Thoracic aorta (tissue), 2 donors: ENCODE data around the gene MRPS2. TPM values are rescaled to one million over a fixed set of nuclear protein-coding genes. Genes with fewer than 3 reads are reported as not detected.

Experiments used
- ATAC-seq: fragments of 150-250 bp; one replicate; pipeline ENCODE4 v1.8.0; 2017; ENCODE audit warnings: low read depth; ENCODE audit not compliant: insufficient number of reproducible peaks, low FRiP score
- DNase-seq: peaks from one replicate; pipeline ENCODE4 v3.0.0-alpha.2; 2020; ENCODE audit warnings: low spot score
- H3K27ac ChIP-seq, 2 donors: fragments of 200-600 bp; sonication (generic); 1 replicate in 1 of 2; 2 replicates in 1 of 2; pipeline ENCODE4 v1.5.1; 2016; ENCODE audit warnings: mild to moderate bottlenecking in 2 of 2, moderate library complexity in 2 of 2
- H3K27me3 ChIP-seq: fragments of 200-600 bp; sonication (generic); replicated peaks from 2 replicates; pipeline ENCODE4 v1.6.0; 2016; ENCODE audit warnings: mild to moderate bottlenecking; ENCODE audit not compliant: insufficient read depth
- H3K36me3 ChIP-seq: fragments of 200-600 bp; sonication (generic); one replicate; pipeline ENCODE4 v1.5.1; 2016
- H3K4me1 ChIP-seq, 2 donors: fragments of 200-600 bp; sonication (generic); 1 replicate in 1 of 2; 2 replicates in 1 of 2; pipeline versions ENCODE4 v1.5.1 to v1.6.0; 2016; ENCODE audit warnings: low read depth in 2 of 2, mild to moderate bottlenecking in 1 of 2; ENCODE audit not compliant: control insufficient read depth in 1 of 2
- H3K4me3 ChIP-seq: fragments of 200-600 bp; sonication (generic); 2 replicates; pipeline ENCODE4 v1.5.1; 2016; ENCODE audit warnings: mild to moderate bottlenecking
- H3K9me3 ChIP-seq: fragments of 200-600 bp; sonication (generic); 2 replicates; pipeline ENCODE4 v1.5.1; 2016
- total RNA-seq, 2 donors: library from RNA; depleted of rRNA; stranded (reverse); fragments of >200 nt; gene quantifications; one replicate each; pipeline versions ENCODE4 v1.1.0 to v1.2.3, GENCODE V29; 2016
- TF ChIP-seq, protein P1 (sequence below): fragments of 200-600 bp; sonication (generic); IDR thresholded peaks from one replicate; pipeline ENCODE4 v1.5.1; 2019; ENCODE audit warnings: antibody characterized with exemption

Gene MRPS2
- total RNA-seq, 2 donors from 2014 or later = 31.5 to 32.2 TPM

GRCh38 chr9:135489188-135489906 is 11.1 kb upstream of the MRPS2 start:
- DNase-seq (no peak), ATAC-seq (no peak)
- no peaks in the 10 kb centered on the region for H3K4me1 ChIP-seq
- no peaks in the 10 kb centered on the region for H3K9me3 ChIP-seq
- H3K4me3 ChIP-seq = no peak overlapping the region
- H3K27me3 ChIP-seq = no peaks in the 10 kb centered on the region
- TF ChIP-seq, protein P1, sequence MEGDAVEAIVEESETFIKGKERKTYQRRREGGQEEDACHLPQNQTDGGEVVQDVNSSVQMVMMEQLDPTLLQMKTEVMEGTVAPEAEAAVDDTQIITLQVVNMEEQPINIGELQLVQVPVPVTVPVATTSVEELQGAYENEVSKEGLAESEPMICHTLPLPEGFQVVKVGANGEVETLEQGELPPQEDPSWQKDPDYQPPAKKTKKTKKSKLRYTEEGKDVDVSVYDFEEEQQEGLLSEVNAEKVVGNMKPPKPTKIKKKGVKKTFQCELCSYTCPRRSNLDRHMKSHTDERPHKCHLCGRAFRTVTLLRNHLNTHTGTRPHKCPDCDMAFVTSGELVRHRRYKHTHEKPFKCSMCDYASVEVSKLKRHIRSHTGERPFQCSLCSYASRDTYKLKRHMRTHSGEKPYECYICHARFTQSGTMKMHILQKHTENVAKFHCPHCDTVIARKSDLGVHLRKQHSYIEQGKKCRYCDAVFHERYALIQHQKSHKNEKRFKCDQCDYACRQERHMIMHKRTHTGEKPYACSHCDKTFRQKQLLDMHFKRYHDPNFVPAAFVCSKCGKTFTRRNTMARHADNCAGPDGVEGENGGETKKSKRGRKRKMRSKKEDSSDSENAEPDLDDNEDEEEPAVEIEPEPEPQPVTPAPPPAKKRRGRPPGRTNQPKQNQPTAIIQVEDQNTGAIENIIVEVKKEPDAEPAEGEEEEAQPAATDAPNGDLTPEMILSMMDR = no peak
- no peak overlapping the region for H3K27ac ChIP-seq
- H3K36me3 ChIP-seq = peaks cover 22% of the 10 kb centered on the region

GRCh38 chr9:135490166-135490870 is 10.2 kb upstream of the MRPS2 start:
- Histone ChIP-seq H3K4me1 (no peaks in the 10 kb centered on the region), H3K27ac (no peak overlapping the region), H3K4me3 (no peak overlapping the region), H3K9me3 (no peaks in the 10 kb centered on the region), H3K36me3 (peaks cover 12% of the 10 kb centered on the region), H3K27me3 (no peaks in the 10 kb centered on the region)
- ATAC-seq = no peak
- TF ChIP-seq, protein P1 = no peak
- no peak for DNase-seq

DNA sequence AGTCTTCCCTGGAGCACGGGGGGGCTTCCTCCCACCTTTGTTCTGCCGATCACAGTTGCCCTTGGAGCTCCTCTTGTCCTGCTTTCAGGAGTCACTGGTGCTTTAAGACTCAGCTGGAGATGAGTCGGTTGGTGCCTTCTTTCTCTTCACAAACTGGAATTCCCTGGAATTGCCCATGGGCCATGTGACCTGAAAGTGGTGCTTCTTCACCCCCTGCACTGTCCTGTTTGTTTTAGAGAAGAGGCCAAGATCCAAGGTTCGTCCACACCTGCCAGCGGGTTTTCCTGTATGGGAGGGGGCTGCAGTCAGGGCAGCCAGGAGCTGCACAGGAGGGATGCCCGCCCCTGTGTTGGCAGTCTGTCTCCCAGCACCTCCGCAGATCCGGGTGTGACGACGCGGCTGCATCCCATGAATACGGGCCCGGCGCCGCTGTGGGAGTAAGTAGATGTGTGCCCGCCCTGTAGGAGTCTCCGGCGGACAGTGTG is 9.5 kb upstream of the MRPS2 start:
- DNase-seq = no peak
- Histone ChIP-seq H3K4me1 (no peaks in the 10 kb centered on the region), H3K27me3 (no peaks in the 10 kb centered on the region), H3K4me3 (no peak overlapping the region), H3K9me3 (no peaks in the 10 kb centered on the region), H3K27ac (no peak overlapping the region), H3K36me3 (peaks cover 7% of the 10 kb centered on the region)
- ATAC-seq = no peak
- TF ChIP-seq, protein P1 = no peak

GRCh38 chr9:135491764-135492163 is 8.7 kb upstream of the MRPS2 start:
- Histone ChIP-seq H3K36me3 (peaks cover 4% of the 10 kb centered on the region), H3K4me3 (no peak overlapping the region), H3K27me3 (no peaks in the 10 kb centered on the region), H3K27ac (no peak overlapping the region), H3K4me1 (no peaks in the 10 kb centered on the region), H3K9me3 (no peaks in the 10 kb centered on the region)
- ATAC-seq = no peak
- TF ChIP-seq, protein P1 = no peak
- no peak for DNase-seq

DNA sequence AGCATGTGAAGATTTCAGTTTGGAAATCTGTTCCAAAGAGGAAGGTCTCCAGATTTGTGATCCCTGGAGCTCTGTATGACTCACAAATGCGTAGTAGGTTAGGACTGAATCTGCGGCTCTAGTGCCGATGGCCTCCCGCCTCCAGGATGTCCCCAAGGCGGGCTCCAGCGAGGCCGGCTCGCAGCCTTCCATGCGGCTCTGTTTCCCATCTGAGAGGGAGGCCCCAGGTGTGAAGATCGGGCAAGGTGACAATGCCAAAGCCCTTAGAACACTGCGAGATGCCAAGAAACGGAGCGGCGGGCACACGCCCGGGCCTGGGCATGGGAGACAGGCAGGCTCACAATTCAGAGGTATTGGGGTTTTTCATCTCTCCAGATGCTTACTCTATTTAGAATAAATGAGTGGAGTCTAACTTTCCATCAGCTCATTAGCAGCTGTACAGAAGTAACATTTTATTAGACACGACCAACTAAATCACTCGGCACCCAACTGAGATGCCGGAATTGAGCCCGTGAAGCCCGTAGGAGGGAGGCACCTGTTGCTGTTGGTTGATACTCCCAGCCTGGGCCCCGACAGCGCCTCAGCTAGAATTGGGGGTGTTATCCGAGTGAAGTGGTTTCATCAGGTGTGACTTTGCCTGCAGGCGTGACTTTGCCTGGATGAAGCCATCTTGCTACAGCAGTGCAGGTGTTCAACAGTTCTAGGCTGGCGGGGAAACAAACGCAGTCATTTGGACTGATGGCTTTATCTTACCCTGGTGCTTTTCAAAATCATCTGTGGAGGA is 7.4 kb upstream of the MRPS2 start:
- Histone ChIP-seq H3K36me3 (peaks cover 4% of the 10 kb centered on the region), H3K9me3 (no peaks in the 10 kb centered on the region), H3K4me1 (no peaks in the 10 kb centered on the region), H3K27ac (no peak overlapping the region), H3K4me3 (no peak overlapping the region), H3K27me3 (no peaks in the 10 kb centered on the region)
- TF ChIP-seq, protein P1 = no peak
- DNase-seq = no peak
- no peak for ATAC-seq
